Measurements from ENCODE around the gene VIT.

Gene VIT

GRCh38 chr2:36777272-36777671, 80.8 kb downstream of the VIT start:
- no peak overlapping the region for H3K27ac ChIP-seq (replicated peaks)
- H3K27me3 ChIP-seq (ENCODE audit: insufficient read depth, poor library complexity, severe bottlenecking), result no peaks in the 10 kb centered on the region
- H3K4me3 ChIP-seq (replicated peaks; ENCODE audit: insufficient read depth, low read length), result no peak overlapping the region
- TF ChIP-seq REST (IDR thresholded peaks at IDR 0.05; ENCODE audit: insufficient replicate concordance, low read depth), result no peak
- TF ChIP-seq POLR2AphosphoS5 (IDR thresholded peaks at IDR 0.05; ENCODE audit: low read depth), result no peak
- TF ChIP-seq CTCF (IDR thresholded peaks at IDR 0.05; ENCODE audit: insufficient read depth, low read length), result no peak
- TF ChIP-seq SPI1 (IDR thresholded peaks at IDR 0.05; ENCODE audit: borderline replicate concordance, low read depth), result no peak
- no peak for TF ChIP-seq GABPA (IDR thresholded peaks at IDR 0.05; ENCODE audit: low read depth)
- DNase-seq (ENCODE audit: low read depth in 1 of 2, low spot score in 1 of 2), result no peak

GRCh38 chr2:36777788-36778187, 81.3 kb downstream of the VIT start:
- TF ChIP-seq POLR2AphosphoS5 (IDR thresholded peaks at IDR 0.05; ENCODE audit: low read depth) (no peak), REST (IDR thresholded peaks at IDR 0.05; ENCODE audit: insufficient replicate concordance, low read depth) (no peak), CTCF (IDR thresholded peaks at IDR 0.05; ENCODE audit: insufficient read depth, low read length) (no peak), GABPA (IDR thresholded peaks at IDR 0.05; ENCODE audit: low read depth) (no peak)
- no peak for DNase-seq (ENCODE audit: low read depth in 1 of 2, low spot score in 1 of 2)
- no peak overlapping the region for H3K4me3 ChIP-seq (replicated peaks; ENCODE audit: insufficient read depth, low read length)
- H3K27me3 ChIP-seq (ENCODE audit: insufficient read depth, poor library complexity, severe bottlenecking), result no peaks in the 10 kb centered on the region
- no peak overlapping the region for H3K27ac ChIP-seq (replicated peaks)

GRCh38 chr2:36779462-36779861, 83.0 kb downstream of the VIT start:
- TF ChIP-seq GABPA (IDR thresholded peaks at IDR 0.05; ENCODE audit: low read depth) (no peak), CTCF (IDR thresholded peaks at IDR 0.05; ENCODE audit: insufficient read depth, low read length) (no peak), POLR2AphosphoS5 (IDR thresholded peaks at IDR 0.05; ENCODE audit: low read depth) (no peak), SPI1 (IDR thresholded peaks at IDR 0.05; ENCODE audit: borderline replicate concordance, low read depth) (no peak), REST (IDR thresholded peaks at IDR 0.05; ENCODE audit: insufficient replicate concordance, low read depth) (no peak)
- no peak overlapping the region for H3K27ac ChIP-seq (replicated peaks)
- H3K4me3 ChIP-seq (replicated peaks; ENCODE audit: insufficient read depth, low read length), result no peak overlapping the region
- H3K27me3 ChIP-seq (ENCODE audit: insufficient read depth, poor library complexity, severe bottlenecking), result no peaks in the 10 kb centered on the region
- DNase-seq (ENCODE audit: low read depth in 1 of 2, low spot score in 1 of 2), result no peak

Data from HL-60 (cell line).